ENCODE data around the gene EIF4G3.
"Not testable (repeated sequence)": the region's sequence is repeated elsewhere in the genome, so short reads cannot be mapped to it uniquely, and the experiment has no call there.

DNA sequence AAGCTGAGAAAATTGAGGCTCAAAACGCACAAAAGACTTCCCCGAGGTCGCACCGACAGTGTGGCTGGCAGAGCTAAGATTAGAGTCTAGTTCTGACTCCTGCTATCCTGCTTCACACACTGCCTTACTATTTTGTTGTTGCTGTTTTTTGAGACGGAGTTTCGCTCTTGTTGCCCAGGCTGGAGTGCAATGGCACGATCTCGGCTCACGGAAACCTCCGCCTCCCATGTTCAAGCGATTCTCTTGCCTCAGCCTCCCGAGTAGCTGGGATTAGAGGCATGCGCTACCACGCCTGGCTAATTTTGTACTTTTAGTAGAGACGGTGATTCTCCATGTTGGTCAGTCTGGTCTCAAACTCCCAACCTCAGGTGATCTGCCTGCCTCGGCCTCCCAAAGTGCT, 1.6 kb upstream of the EIF4G3 start:
- TF ChIP-seq, protein P1, sequence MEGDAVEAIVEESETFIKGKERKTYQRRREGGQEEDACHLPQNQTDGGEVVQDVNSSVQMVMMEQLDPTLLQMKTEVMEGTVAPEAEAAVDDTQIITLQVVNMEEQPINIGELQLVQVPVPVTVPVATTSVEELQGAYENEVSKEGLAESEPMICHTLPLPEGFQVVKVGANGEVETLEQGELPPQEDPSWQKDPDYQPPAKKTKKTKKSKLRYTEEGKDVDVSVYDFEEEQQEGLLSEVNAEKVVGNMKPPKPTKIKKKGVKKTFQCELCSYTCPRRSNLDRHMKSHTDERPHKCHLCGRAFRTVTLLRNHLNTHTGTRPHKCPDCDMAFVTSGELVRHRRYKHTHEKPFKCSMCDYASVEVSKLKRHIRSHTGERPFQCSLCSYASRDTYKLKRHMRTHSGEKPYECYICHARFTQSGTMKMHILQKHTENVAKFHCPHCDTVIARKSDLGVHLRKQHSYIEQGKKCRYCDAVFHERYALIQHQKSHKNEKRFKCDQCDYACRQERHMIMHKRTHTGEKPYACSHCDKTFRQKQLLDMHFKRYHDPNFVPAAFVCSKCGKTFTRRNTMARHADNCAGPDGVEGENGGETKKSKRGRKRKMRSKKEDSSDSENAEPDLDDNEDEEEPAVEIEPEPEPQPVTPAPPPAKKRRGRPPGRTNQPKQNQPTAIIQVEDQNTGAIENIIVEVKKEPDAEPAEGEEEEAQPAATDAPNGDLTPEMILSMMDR (IDR thresholded peaks at IDR 0.05): not testable (repeated sequence)
- TF ChIP-seq POLR2A (IDR thresholded peaks at IDR 0.05): not testable (repeated sequence)
